Measurements from ENCODE around the gene TPBG. TPM values are rescaled to one million over a fixed set of nuclear protein-coding genes. Genes with fewer than 3 reads are reported as not detected.
A peak's percentile ranks its signal among the peaks of the same experiment; 100 is the strongest.

The TPBG gene, protein sequence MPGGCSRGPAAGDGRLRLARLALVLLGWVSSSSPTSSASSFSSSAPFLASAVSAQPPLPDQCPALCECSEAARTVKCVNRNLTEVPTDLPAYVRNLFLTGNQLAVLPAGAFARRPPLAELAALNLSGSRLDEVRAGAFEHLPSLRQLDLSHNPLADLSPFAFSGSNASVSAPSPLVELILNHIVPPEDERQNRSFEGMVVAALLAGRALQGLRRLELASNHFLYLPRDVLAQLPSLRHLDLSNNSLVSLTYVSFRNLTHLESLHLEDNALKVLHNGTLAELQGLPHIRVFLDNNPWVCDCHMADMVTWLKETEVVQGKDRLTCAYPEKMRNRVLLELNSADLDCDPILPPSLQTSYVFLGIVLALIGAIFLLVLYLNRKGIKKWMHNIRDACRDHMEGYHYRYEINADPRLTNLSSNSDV
- total RNA-seq = under 1 TPM; 0.35 to 0.50 TPM

GRCh38 chr6:82363428-82364086 lies at the start of gene TPBG:
Gene TPBG (plus strand): TSS chr6:82363817. CDS start chr6:82364962, 1,145 bp downstream.
- peak within 1 kb of the TSS; percentile 68 for H3K4me3 Mint-ChIP-seq
- no peak for DNase-seq
- no peak within 1 kb of the TSS for H3K27ac Mint-ChIP-seq
- ChIA-PET POLR2A (interaction anchor here (0.6 kb wide), 1 partner anchor 817 kb away, joined by 4 read pairs; no protein-coding TSS in a partner anchor), CTCF (interaction anchor here (0.6 kb wide), 1 partner anchor 29 kb away, joined by 3 read pairs; no protein-coding TSS in a partner anchor)
- peaks cover 4% of the 10 kb centered on the region for H3K36me3 Mint-ChIP-seq (ENCODE audit: low read depth)
- H3K9me3 Mint-ChIP-seq = no peaks in the 10 kb centered on the region
- H3K27me3 Mint-ChIP-seq = peaks cover 59% of the 10 kb centered on the region
- peaks cover 18% of the 10 kb centered on the region for H3K4me1 Mint-ChIP-seq

DNA sequence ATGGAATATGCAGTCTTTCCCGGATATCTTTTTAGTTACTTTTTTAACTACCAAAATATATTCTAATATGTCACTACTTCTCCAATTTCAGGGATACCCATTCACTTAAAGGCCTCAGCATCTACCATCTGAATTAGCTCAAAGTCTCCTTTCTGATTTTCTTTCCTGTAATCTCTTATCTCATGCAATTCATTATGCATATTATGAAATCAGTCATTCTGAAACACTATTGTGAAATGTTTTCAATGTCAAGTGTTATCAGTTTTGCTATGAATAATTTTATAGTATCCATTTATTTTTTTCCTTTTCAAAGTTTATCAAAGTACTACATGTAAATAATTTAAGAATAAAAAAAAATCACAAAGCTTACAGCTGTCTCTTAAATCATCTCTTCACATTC lies 41.2 kb upstream of the TPBG start:
- Mint-ChIP-seq H3K27ac (no peak overlapping the region), H3K4me3 (no peak overlapping the region), H3K27me3 (no peaks in the 10 kb centered on the region), H3K36me3 (ENCODE audit: low read depth) (no peaks in the 10 kb centered on the region), H3K9me3 (no peaks in the 10 kb centered on the region), H3K4me1 (no peaks in the 10 kb centered on the region)
- DNase-seq = no peak
- ChIA-PET POLR2A (no interaction called here), CTCF (interaction anchor here (0.6 to 0.9 kb wide), 2 partner anchors 135 to 745 kb away, joined by 3 to 5 read pairs; partner anchors contain the start of gene DOP1A)

- no peaks in the 10 kb centered on the region for H3K9me3 Mint-ChIP-seq
- DNase-seq = no peak
- no peaks in the 10 kb centered on the region for H3K36me3 Mint-ChIP-seq (ENCODE audit: low read depth)
- no peak overlapping the region for H3K27ac Mint-ChIP-seq
- H3K4me1 Mint-ChIP-seq = no peaks in the 10 kb centered on the region
- CTCF ChIA-PET = no interaction called here
- POLR2A ChIA-PET = no interaction called here
- H3K4me3 Mint-ChIP-seq = no peak overlapping the region
- peaks cover 1% of the 10 kb centered on the region for H3K27me3 Mint-ChIP-seq
Observed at GRCh38 chr6:82329766-82330165, 33.9 kb upstream of the TPBG start.

GRCh38 chr6:82330171-82330804 lies 33.3 kb upstream of the TPBG start:
- H3K27me3 Mint-ChIP-seq = peaks cover 1% of the 10 kb centered on the region
- no peak overlapping the region for H3K27ac Mint-ChIP-seq
- H3K4me1 Mint-ChIP-seq = no peaks in the 10 kb centered on the region
- H3K9me3 Mint-ChIP-seq = no peaks in the 10 kb centered on the region
- CTCF ChIA-PET = no interaction called here
- POLR2A ChIA-PET = no interaction called here
- no peak overlapping the region for H3K4me3 Mint-ChIP-seq
- DNase-seq = no peak
- no peaks in the 10 kb centered on the region for H3K36me3 Mint-ChIP-seq (ENCODE audit: low read depth)

GRCh38 chr6:82331031-82331773 lies 32.4 kb upstream of the TPBG start:
- H3K27me3 Mint-ChIP-seq = peaks cover 1% of the 10 kb centered on the region
- no peaks in the 10 kb centered on the region for H3K4me1 Mint-ChIP-seq
- no peak overlapping the region for H3K4me3 Mint-ChIP-seq
- POLR2A ChIA-PET = no interaction called here
- no peaks in the 10 kb centered on the region for H3K36me3 Mint-ChIP-seq (ENCODE audit: low read depth)
- no peak overlapping the region for H3K27ac Mint-ChIP-seq
- no peaks in the 10 kb centered on the region for H3K9me3 Mint-ChIP-seq
- no peak for DNase-seq
- CTCF ChIA-PET = no interaction called here

- H3K9me3 Mint-ChIP-seq = no peaks in the 10 kb centered on the region
- H3K4me1 Mint-ChIP-seq = no peaks in the 10 kb centered on the region
- no peaks in the 10 kb centered on the region for H3K36me3 Mint-ChIP-seq (ENCODE audit: low read depth)
- no peak for DNase-seq
- peaks cover 1% of the 10 kb centered on the region for H3K27me3 Mint-ChIP-seq
- no peak overlapping the region for H3K27ac Mint-ChIP-seq
- ChIA-PET POLR2A (no interaction called here), CTCF (interaction anchor here (0.7 kb wide), 1 partner anchor 343 kb away, joined by 5 read pairs; no protein-coding TSS in a partner anchor)
- no peak overlapping the region for H3K4me3 Mint-ChIP-seq
Observed at GRCh38 chr6:82333781-82334180, 29.8 kb upstream of the TPBG start.

DNA sequence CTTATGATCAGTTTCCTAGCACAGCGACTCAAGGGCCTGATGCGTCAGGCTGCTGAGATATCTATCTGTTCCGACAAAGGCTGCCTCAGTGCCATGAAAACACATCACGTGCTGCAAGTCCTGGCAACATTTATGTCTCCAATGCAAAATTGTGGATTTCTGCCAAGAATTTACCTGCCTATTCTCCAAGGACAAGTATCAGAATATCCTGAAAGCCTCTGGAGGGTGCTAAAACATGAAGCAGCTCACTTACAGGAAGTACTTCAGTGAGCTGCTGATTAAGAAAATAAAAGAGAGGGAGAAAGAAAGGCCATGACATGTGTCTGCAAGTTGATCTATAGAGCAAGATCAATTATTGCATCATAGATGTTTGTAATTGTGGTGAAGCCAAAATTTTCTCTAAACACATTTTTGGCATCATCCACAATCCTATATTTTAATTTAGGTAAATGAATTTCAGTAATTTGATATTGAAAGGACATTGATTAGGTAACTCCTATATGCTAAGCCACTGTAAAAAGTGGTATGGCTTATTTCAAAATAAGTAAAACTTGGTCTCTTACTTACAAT lies 25.8 kb upstream of the TPBG start:
- ChIA-PET CTCF (interaction anchor here (0.7 kb wide), 1 partner anchor 1387 kb away, joined by 5 read pairs; no protein-coding TSS in a partner anchor), POLR2A (no interaction called here)
- no peaks in the 10 kb centered on the region for H3K36me3 Mint-ChIP-seq (ENCODE audit: low read depth)
- H3K27me3 Mint-ChIP-seq = no peaks in the 10 kb centered on the region
- peaks cover 7% of the 10 kb centered on the region for H3K9me3 Mint-ChIP-seq
- H3K4me1 Mint-ChIP-seq = no peaks in the 10 kb centered on the region
- H3K4me3 Mint-ChIP-seq = no peak overlapping the region
- DNase-seq = no peak
- no peak overlapping the region for H3K27ac Mint-ChIP-seq

DNA sequence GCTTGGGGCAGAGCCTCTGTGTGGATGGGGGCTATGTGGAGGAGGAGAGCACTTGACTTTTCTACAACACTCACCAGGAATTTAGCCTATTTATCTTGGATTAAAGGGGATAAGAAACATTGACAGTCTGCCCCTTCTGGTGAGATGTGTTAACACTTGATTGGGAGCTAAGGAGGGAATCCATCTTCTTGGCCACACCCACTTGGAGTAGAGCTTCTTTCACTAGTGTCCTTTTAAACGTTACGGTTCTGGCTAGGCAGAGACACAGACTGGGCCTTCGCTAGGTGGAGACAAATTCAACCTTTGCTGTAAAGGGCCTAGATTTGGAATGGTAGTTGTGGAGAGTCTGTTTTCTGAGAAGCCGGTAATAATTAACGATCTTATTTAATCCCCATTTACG lies 15.5 kb upstream of the TPBG start:
- CTCF ChIA-PET = no interaction called here
- Mint-ChIP-seq H3K36me3 (ENCODE audit: low read depth) (no peaks in the 10 kb centered on the region), H3K4me1 (no peaks in the 10 kb centered on the region), H3K9me3 (no peaks in the 10 kb centered on the region), H3K4me3 (no peak overlapping the region), H3K27me3 (peaks cover 4% of the 10 kb centered on the region), H3K27ac (no peak overlapping the region)
- POLR2A ChIA-PET = no interaction called here
- DNase-seq = no peak

DNA sequence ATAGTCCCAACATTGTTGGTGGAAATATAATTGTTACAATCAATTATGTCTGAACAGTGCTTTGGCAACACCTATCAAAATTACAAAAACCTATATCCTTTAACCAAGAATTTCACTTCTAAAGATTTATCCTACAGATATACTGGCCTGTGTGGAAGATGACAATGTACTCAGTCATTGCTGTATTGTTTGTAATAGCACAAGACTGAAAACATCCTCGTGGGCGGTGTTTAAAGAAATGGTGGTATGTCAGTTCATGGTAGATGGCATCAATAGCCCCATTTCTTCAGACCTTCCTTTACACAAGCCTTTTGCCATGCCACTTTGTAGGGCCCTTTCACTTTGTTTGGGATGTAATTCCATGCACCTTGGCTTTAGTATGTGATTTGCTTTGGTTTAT lies 9.8 kb upstream of the TPBG start:
- POLR2A ChIA-PET = no interaction called here

GRCh38 chr6:82360552-82360951 lies 3.1 kb upstream of the TPBG start:
- Mint-ChIP-seq H3K36me3 (ENCODE audit: low read depth) (peaks cover 4% of the 10 kb centered on the region), H3K27me3 (peaks cover 49% of the 10 kb centered on the region), H3K9me3 (no peaks in the 10 kb centered on the region), H3K4me1 (peaks cover 16% of the 10 kb centered on the region), H3K4me3 (no peak overlapping the region), H3K27ac (no peak overlapping the region)
- ChIA-PET CTCF (no interaction called here), POLR2A (no interaction called here)
- DNase-seq = no peak

More for the DNA sequence above, 9.8 kb upstream of the TPBG start:
- Mint-ChIP-seq H3K27ac (no peak overlapping the region), H3K36me3 (ENCODE audit: low read depth) (no peaks in the 10 kb centered on the region), H3K4me1 (no peaks in the 10 kb centered on the region), H3K9me3 (no peaks in the 10 kb centered on the region), H3K4me3 (no peak overlapping the region), H3K27me3 (peaks cover 10% of the 10 kb centered on the region)
- DNase-seq = no peak
- CTCF ChIA-PET = no interaction called here

- Mint-ChIP-seq H3K27ac (no peak overlapping the region), H3K4me1 (peaks cover 18% of the 10 kb centered on the region), H3K27me3 (peaks cover 57% of the 10 kb centered on the region)
Observed at GRCh38 chr6:82361631-82362030, 2.0 kb upstream of the TPBG start.

DNA sequence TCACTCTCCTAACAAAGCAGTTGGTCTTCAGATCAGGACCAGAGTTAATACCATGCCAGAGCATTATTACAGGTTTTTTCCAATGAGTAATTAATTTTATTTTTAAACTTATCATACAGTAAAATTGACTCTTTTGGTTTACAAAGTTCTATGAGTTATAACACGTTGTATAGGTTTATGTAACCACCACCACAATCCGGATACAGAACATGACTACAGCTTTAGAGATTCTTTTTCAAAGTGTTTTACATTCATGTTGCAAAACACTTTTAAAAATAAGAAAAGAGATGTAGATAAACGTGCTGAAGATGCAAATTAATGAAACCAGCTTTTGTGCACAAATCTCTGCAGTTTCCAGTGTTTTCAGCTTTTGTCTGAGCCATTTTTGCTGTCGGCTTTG lies 1.5 kb upstream of the TPBG start:
- Mint-ChIP-seq H3K4me3 (no peak overlapping the region), H3K4me1 (peaks cover 18% of the 10 kb centered on the region), H3K9me3 (no peaks in the 10 kb centered on the region), H3K27me3 (peaks cover 59% of the 10 kb centered on the region), H3K27ac (no peak overlapping the region), H3K36me3 (ENCODE audit: low read depth) (peaks cover 4% of the 10 kb centered on the region)
- POLR2A ChIA-PET = no interaction called here
- DNase-seq = no peak
- CTCF ChIA-PET = interaction anchor here (0.6 kb wide), 1 partner anchor 692 kb away, joined by 3 read pairs; no protein-coding TSS in a partner anchor

More at GRCh38 chr6:82361631-82362030, 2.0 kb upstream of the TPBG start:
- ChIA-PET CTCF (no interaction called here), POLR2A (no interaction called here)
- DNase-seq = no peak
- Mint-ChIP-seq H3K4me3 (no peak overlapping the region), H3K36me3 (ENCODE audit: low read depth) (peaks cover 4% of the 10 kb centered on the region), H3K9me3 (no peaks in the 10 kb centered on the region)

Measured in activated CD4-positive, alpha-beta T cell treated with anti-CD3 and anti-CD28 coated beads, Interleukin-2, amount 10 ng/mL, durations not matched to agents 7 days and 5 days (primary cell).